NCI-H2081 (cell line): ENCODE data around the gene TRAM2.

Source experiments
- DNase-seq, 2 experiments: peaks; one replicate each; lab custom pipeline; 2025; lab: John Stamatoyannopoulos, UW

TRAM2 gene

DNA sequence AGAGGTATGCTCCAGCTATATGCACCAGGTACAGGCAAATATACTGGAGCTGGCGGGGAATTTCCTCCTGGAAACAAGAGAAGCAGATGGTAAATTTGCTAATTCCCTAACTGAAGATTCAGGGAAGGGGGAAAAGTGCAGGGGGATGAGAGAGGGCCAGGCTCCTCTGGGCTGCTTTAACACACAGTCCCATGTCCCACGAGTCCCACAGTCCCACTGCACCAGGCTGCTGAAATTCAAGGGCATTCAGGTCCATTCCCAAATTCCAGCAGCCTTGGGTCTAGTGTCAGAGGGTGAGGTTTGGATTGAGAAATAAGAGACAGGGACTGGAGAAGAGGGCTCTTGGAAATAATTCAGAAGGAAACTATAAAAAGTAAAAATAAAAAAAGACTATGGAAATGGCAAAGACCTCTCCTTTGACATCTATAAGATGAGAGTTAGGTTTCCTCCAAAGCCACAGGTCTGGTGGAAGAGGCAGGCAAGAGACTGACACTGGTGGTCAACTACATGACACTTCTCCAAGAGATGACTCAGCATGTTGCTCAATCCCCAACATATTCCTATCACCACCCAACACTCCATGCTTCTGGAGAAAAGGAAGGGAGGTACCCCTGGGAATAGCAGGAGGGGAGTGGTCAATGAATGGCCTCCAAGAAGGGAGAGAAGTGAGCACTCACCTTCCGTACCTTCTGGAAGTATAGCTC lies 69.2 kb downstream of the TRAM2 start:
- DNase-seq, result no peak

DNA sequence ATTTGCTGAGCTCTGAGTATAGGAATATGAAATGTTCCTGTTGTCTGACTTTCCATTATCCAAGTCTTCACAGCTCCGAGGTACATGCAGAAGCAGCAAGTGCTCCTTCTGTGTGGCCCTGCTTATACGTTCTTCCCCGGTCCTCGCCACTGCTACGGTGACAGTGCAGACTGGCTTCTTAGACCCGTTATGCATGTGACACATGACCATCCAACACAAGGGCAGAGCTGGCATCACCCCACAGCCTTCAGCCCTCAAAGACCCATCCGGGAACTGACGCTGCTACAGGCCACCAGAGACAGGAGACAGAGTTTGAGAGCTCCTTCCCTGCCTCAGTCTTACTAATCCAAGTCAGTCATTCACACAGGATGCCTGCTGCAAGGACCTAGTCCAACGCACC lies 70.4 kb downstream of the TRAM2 start:
- DNase-seq, result no peak

DNA sequence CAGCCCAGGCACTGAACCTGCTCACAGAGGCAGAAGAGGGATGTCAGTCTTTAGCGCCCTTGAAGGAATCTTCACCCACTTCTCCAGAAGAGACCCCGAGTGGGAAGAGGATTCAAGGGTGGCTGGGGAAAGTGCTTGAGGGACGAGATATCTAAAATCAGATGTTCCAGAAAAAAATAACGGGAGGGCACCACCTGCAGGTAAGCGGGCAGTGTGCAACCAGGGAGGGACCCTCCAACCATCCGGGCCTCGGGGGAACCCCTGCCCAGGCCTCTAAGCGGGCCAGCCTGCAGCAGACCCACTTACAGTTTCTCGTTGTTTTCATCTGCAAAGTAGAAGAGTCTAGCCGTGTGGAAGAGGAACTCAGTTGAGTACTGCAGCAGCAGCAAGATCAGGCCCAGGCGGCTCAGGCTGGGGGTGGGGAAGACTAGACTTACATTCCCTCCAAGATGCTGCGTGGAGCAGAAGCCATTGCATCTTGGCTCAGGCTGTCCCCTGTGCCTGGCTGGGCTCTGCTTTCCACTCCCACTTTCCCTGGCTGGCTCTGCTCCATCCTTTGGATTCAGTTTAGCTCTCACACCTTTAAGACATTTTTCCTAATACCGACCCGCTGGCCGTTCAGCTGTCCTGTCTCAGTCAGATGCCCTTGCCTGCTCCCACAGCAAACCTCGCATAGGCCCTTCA lies 71.0 kb downstream of the TRAM2 start:
- DNase-seq, result no peak

DNA sequence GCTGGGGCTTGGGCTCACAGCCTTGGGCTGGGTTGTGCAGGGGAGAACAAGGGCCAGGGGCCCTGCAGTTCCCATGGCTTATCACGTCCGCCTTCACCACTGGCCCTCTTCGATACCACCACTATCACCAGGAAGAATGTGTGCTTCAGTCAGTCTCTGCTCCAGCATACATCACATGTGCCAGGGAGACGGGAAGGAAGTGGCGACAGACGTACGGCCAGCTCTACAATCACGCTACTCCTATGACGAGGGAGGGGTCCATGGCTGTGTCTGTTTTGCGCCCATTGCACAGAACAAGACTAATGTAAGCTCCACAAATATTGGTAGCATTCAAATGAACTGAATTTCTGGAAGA lies 72.1 kb downstream of the TRAM2 start:
- no peak for DNase-seq

DNA sequence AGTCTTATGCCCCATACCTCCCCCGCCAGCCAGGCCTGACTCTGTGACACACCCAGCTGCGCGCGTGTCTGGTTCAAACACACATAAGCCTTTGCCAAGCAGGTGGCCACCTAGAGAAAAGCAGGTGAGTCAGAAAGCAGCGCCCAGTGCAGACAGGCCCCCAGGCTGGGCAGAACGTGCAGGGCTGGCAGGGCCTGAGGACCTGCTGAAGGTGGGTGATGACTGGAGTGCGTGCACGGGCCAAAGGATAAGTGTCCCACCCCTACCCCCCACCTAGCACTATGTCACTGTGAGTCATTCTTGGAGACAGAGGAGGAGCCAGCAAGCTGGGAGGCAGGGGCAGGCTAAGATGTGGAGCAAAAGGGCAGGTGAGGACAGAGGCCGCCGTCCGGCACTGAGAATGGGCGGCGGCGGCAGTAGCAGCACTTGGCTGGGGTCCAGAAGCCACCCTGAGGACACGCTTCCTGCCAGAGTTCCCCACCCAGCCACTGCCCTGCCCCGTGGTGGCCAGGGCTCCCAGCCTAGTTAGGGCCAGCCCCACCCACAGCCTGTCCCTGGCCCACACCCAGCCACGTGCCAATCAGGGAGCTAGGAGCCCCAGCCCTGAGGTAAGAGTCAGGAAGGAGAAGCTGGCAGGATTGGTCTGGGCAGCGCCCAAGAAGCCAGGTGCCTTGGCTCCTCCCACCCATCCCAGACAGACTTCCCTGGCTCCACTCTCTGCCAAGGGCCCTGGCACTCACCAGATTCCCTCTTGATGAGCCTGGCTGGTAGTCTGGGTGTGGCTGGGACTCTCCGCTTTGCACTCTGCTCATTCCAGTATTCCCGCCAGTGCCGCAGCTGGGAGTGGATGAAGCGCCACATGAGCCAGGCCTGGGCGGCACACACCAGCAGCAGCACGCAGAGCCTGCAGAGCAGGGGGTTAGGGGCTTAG lies 72.7 kb downstream of the TRAM2 start:
- peak; percentile 75 to 92 for DNase-seq

DNA sequence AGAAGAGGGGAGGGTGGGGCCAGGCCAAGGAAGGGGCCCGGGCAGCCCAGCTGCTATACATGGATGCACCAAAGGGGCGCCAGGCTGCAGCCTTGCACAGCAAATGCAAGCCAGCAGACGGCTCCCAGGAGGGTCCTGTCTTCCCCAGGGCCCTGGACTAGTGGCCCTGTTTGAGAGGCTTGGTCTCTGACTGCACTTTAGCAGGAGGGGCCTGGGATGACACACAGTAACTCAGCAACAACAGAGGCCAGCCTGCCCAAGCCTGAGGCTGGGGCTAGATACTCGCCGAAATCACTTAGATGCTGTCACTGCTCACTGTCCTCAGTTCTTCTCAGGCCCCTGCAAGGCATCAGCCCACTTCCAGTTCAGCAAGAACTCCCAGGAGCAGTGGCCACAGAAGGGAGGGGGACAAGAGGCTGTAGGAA lies 73.5 kb downstream of the TRAM2 start:
- DNase-seq, result peak in 1 of 2 experiments; percentile 15

DNA sequence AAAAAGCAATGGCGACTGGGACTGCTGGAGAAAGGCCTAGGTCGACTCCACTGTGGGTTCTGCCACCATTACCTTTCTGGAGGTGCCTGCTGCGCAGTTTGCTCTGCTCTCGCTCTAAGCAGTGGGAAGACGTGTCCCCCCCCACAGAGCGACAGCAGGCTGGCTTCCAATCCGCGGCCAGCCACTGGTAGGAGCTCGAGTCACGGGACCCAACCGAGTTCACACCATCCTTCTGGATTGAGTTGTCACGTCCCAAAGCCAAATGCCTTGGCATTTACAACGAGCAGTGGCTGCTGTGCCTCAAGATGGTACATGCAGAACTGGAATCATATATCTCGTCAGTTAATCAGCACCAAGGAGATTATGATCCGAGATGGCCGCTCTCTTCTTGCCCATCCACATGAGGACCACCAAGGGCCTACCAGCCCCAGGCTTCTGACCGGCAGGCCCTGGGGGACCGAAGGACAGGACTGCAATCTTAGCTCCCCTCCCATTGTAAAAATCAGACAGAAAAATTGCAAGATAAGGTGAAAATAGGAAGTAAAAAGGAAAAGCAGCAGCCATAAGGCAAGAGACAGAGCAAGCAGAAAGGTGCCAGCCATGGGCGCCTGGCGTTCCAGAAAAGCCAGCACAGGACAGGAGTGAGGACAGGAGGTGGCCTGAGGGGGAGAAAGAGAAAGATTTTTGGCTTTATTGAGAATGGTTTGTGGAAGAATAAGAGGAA lies 74.4 kb downstream of the TRAM2 start:
- DNase-seq, result no peak

DNA sequence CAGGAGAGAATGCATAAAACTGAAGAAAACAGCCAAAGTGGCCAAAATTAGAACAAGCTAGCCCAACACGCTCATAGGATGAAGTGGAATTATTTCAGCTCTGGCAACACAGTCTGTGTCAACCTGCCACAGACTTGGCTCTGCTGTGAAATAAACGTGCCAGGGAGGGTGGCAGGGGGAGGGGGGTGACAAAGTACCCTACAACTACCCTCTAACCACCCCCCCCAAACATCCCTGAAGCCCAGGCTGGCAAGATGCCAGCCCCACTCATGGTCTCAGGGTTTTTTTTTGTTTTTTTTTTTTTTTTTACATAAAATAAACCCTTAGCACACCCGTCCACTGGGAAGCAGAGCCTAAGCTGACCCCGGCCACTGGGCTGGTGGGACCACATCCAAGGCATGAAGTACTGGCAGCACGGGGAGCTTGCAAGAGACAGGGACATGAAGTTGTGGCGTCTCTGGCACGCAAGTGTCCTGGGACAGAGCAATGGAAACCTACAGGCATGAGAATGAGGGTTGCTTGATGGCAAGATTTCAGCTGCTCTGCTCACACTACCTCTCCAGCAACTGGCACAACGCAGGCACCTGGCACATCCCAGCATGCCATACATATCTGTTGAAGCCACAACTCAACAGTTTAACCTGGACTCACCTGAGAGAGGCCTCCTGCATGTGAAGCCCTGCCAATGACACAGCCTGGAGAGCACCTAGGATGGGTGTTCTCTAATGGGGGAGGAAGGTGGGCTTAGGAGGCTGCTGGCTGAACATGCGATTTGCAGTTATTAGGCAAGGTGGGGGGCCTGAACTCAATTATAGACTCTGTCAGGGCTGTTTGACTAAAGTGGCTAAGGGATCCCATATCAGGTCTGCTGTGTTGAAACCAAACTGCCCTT lies 76.4 kb downstream of the TRAM2 start:
- DNase-seq, result no peak

DNA sequence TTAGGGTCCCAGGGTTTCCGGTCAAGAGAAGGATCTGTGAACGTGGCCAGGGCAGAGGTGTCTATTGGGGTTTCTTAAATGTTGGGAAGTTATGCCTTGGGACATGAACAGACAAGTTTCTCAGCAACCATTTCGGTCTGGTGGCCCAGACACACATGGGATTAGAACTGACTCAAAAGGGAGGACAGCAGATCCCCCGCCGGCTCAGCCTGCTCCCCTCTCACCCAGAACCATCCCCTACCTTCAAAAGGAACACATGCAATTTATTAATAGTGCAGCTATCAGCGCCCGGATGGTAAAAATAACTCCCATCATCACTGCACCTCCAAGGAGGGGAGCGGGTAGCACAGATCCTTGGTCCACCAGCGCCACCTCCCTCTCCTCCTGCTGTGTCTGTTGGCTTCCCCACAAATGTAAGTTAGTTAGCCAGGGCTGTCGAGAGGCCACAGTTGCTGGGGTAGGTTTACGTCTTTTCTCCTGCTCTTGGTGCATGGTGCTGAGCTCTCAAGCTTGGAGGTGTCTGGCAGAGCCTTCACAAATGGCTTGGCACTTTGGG lies 77.1 kb downstream of the TRAM2 start:
- no peak for DNase-seq

DNA sequence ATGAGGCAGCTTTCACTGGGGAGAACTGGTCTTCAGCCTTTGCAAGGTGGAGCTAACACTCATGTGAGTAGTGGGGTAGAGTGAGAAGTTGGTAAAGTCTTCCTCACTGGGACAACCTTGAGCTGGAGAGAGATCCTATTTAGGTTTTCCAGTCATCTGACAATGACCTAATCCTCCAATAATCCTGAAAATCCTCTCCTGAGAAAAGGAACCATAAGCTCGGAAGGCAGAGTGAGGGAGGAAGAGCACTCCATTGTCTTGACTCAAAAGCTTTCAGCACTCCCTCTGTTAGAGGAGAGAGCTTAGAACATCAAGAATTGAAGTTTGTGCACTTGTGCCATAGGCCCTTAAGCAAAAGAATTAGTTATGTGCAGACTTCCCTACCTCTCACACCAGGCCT lies 77.8 kb downstream of the TRAM2 start:
- no peak for DNase-seq

DNA sequence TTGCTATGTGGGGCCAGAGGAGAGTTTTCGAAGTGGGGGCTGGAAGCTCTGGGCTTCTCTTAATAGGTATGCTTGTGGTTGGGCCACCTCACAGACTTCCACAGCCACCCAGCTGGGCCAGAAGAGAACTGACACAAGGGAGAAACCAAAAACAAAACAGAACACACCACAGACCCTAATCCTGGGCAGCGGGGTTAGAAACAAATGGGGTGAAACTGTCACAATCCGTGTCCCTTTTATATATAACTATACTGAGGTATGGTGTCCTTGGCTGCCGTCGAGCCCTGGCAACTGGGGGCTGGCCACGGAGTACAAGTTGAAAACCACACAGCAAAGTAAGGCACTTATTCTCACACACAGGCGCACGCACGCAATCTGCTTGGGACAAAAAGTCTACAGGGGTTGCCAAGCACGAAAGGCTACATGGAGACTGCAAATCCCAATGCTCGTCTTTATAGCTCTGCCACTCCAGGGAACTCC lies 78.3 kb downstream of the TRAM2 start:
- DNase-seq, result no peak

DNA sequence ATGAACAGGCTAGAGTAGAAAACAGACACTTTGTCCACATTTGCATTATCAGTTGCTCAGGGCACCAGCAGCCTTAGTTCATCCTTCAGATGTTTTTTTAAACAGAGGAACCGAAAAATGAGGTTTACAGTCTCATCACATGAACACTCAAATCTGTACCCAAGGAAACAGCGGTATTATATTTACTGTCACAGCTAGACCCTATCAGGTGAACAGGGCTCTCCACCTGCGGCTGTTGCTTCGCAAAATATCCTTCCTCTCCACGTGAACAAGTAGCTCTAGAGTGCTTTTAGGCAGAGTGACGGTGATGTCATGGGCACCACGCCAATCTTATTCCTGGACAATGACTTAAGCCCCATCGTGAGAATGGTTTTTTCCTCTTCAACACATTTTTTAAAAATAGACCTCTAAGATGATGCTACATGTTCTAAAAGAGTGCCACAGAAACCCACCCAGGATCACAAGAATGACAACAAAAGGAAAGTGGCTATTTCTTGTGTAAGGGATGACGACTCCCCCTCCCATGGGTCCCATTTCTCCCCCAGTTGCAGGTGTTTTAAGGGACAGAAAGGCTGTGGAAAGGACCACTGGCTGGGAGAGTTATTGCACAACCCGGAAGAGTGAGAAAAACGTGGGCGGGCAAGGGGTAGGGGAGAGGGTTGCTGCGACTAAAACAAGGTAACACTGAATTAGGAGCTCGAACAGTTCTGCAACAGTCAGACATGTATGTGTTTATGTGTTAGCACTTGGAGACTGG lies 79.0 kb downstream of the TRAM2 start:
- peak; percentile 30 to 68 for DNase-seq

DNA sequence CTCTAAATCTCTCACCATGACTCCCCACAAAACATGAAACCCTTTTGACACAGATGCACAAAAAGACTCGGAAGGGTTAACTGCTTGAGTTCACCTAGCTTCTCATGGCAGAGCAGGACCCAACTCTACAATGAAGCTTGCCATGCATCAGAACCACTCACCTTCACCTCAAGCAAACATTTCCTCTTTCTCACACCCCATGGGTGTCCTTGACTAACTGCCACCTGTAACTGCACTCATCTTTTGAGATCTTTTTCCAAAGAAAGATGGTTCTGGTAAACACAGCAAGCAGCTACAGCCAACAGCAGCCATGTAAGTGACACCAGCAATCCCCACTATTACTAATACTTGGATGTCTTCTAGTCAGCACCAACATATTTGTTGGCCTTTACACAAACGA lies 80.2 kb downstream of the TRAM2 start:
- no peak for DNase-seq

DNA sequence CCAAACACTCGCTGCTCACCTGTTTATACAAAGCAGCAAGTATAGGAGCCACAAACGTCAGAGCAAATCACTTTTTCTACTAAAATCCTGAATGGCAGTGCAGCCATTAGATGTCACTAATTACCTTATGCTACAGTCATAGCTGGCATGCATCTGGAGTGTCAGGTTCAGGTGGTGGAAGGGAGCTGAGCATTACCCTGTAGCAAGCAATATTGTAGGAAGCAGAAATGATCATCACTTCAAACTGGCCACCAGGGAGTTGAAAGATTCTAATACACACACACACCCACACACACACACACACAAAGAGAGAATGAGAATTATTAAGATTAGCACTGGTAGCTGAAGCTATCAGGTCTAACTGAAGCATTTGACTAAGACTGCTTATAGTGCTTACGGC lies 80.9 kb downstream of the TRAM2 start:
- DNase-seq, result peak in 1 of 2 experiments; percentile 7

DNA sequence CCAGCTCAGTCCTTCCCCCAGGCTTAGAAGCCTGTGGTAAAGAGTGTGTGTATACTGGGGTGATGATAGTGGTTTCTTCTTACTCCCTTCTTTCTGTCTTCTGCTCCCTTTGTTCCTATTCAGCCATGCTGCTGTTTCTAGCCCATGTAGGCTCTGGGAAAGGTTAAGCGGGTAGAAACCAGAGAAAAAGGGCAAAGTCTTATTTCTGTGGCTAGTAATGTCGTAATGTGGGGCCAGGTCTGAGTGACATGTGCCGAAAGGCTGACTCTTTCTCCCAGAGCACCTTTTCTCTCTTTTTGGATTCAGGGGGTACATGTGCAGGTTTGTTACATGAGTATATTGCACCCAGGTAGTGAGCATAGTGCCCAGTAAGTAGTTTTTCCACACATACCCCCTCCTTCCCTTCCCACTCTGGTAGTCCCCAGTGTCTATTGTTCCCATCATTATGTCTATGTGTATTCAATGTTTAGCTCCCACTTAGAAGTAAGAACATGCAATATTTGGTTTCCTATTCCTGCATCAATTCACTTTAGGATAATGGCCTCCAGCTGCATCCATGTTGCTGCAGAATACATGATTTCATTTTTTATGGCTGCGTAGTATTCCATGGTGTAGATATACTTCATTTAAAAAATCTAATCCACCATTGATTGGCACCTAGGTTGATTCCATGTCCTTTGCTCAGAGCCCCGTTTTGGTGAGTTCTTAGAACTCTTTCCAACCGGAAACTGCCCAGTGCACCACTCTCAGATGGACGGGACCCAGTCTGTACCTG lies 82.4 kb downstream of the TRAM2 start:
- DNase-seq, result no peak

DNA sequence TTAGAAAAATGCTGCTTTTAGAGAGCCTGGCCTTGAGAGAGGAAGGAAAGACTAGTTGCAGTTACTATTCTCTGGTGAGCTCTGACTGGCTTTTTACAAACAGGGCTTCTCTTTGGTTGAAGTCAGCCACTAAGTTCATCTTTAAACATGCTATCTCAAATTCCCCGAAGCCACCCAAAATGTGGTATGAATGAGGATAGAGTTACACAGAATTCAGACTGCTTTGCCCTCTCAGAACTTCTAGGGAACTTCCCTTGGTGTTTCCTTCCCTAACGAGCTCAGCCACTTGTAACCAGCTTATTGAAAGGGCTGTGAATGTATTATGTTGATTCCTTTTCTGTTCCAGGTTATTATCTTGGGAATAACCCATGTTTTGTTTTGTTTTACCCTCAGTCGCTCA lies 83.2 kb downstream of the TRAM2 start:
- no peak for DNase-seq

DNA sequence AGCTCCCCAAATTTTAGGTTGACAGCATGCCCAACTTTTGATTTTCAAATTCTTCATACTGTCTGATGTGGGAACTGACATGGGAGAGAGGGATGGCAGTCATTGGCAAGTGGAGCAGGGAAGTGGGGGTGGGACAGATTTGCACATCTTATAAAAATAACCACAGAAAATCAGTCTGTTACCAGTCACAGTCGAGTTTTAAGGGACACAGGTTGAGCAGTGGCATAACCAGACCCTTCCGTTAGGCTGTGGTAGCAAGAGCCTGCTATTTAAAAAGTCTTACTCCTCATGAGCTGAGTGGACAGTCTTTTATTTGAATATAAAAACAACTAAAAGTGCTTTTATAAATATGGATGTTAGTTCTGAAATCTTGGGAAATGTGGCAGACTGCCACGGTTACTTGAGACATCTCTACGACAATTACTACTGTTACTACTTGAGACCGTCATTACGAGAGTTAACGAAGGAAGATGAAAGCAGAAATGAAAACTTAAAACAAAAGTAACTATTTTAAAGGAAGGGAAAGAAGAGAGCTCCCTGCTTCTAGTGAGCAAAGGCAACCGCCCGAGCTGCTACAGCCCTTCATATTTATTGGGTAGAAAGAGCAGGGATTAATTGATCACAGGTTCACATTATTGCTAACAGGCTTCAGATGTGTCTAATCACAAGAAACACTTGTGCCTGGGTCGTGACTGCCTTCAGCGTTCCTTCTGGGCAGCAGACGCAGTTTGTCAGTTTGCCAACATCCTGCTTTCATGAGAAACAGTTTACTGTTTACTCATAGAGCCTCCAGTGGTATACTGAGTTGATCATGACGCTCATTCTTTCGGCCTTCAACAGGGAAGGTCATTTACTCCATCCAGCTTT lies 85.4 kb downstream of the TRAM2 start:
- no peak for DNase-seq

DNA sequence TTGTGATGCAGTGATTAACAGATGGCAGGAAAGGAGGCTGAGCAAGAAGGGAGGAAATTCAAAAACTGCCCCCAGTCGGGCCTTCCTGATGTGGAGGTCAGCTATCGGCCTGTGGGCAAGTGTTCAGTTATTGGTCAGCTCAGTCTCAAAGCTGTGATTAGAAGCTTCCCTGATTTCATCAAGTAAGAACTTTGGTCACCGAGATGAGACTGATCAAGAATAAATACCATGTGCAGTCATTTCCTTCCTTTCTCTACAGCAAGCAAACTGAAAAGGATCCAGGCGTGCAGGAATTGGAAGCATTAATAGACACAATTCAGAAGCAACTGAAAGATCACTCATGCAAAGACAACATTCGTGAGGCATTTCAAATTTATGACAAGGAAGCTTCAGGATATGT lies 87.0 kb downstream of the TRAM2 start:
- DNase-seq, result no peak
